ENCODE data around the gene TMCC1.
A peak's percentile ranks its signal among the peaks of the same experiment; 100 is the strongest.
"Not testable (repeated sequence)": the region's sequence is repeated elsewhere in the genome, so short reads cannot be mapped to it uniquely, and the experiment has no call there.

TMCC1 gene

DNA sequence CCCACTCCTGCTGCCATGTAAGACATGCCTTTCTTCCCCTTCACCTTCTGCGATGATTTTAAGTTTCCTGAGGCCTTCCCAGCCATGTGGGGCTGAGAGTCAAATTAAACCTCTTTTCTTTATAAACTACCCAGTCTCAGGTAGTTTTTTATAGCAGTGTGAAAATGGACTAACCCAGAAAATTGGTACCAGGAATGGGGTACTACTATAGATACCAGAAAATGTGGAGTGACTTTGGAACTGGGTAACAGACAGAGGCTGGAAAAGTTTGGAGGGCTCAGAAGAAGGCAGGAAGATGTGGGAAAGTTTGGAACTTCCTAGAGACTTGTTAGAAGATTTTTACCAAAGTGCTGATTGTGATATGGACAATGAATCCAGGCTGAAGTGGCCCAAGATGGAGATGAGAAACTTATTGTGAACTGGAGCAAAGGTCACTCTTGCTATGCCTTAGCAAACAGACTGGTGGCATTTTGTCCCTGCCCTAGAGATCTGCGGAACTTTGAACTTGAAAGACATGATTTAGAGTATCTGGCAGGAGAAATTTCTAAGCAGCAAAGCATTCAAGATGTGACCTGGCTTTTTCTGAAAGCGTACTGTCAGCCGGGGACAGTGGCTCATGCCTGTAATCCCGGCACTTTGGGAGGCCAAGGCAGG, 52.7 kb downstream of the TMCC1 start:
- POLR2A ChIA-PET (ENCODE audit: low non-redundant PET) = no interaction called here
- TF ChIP-seq, protein P1, sequence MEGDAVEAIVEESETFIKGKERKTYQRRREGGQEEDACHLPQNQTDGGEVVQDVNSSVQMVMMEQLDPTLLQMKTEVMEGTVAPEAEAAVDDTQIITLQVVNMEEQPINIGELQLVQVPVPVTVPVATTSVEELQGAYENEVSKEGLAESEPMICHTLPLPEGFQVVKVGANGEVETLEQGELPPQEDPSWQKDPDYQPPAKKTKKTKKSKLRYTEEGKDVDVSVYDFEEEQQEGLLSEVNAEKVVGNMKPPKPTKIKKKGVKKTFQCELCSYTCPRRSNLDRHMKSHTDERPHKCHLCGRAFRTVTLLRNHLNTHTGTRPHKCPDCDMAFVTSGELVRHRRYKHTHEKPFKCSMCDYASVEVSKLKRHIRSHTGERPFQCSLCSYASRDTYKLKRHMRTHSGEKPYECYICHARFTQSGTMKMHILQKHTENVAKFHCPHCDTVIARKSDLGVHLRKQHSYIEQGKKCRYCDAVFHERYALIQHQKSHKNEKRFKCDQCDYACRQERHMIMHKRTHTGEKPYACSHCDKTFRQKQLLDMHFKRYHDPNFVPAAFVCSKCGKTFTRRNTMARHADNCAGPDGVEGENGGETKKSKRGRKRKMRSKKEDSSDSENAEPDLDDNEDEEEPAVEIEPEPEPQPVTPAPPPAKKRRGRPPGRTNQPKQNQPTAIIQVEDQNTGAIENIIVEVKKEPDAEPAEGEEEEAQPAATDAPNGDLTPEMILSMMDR (conservative IDR thresholded peaks at IDR 0.05; ENCODE audit: low read depth) = no peak
- CTCF ChIA-PET = no interaction called here
- H3K27ac ChIP-seq = no peak overlapping the region
- DNase-seq (ENCODE audit: low spot score) = no peak

DNA sequence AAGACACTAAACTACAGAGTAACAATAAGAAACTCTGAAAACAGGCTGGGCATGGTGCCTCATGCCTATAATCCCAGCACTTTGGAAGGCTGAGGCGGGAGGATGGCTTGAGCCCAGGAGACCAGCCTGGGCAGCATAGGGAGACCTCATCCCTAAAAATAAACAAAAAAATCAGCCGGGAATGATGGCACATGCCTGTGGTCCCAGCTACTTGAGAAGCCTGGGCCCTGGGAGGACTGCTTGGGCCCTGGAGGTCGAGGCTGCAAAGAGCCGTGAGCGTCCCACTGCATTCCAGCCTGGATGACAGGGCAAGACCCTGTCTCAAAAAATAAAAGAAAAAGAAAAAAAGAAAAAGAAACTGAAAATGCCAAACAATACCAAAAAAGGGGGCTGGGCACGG, 55.4 kb downstream of the TMCC1 start:
- POLR2A ChIA-PET (ENCODE audit: low non-redundant PET) = no interaction called here
- DNase-seq (ENCODE audit: low spot score) = no peak
- no peak overlapping the region for H3K27ac ChIP-seq
- CTCF ChIA-PET = interaction anchor here (1.2 kb wide), 1 partner anchor 96 kb away, joined by 3 read pairs; no protein-coding TSS in a partner anchor
- TF ChIP-seq, protein P1 (conservative IDR thresholded peaks at IDR 0.05; ENCODE audit: low read depth) = no peak

DNA sequence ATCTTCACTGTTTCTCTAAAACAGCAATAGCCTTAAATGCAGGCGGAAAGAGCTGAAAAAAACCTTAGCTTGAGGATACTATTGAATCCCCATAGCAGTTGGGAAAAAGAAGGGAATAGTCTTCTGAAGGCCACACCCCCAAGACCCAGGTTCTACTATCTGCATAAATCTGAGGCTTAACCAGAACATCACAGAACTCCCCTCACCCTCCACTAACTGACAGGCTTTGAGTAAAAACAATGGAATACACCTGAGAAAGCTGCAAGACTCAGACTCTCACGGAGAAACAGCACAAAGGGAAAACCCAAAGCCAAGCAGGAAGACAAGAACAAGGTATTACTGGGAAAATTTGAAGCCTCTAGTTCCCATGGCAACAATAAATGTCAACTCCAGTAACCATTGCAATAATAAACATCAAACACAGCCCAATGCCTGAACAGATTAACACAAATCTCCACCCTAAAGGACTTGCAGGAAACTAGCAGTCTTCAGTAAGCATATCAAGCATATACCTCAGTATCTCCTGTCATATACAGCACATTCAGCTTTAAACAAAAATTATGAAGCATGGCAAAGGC, 56.4 kb downstream of the TMCC1 start:
- TF ChIP-seq, protein P1 (conservative IDR thresholded peaks at IDR 0.05; ENCODE audit: low read depth) = no peak
- no peak overlapping the region for H3K27ac ChIP-seq
- CTCF ChIA-PET = interaction anchor here (1.2 kb wide), 1 partner anchor 97 kb away, joined by 3 read pairs; no protein-coding TSS in a partner anchor
- no peak for DNase-seq (ENCODE audit: low spot score)
- POLR2A ChIA-PET (ENCODE audit: low non-redundant PET) = no interaction called here

GRCh38 chr3:129836381-129837064, 57.0 kb downstream of the TMCC1 start:
- no peak overlapping the region for H3K27ac ChIP-seq

GRCh38 chr3:129835198-129835597, 58.3 kb downstream of the TMCC1 start:
- ChIA-PET POLR2A (ENCODE audit: low non-redundant PET) (no interaction called here), CTCF (interaction anchor here (0.6 kb wide), 1 partner anchor 127 kb away, joined by 3 read pairs; no protein-coding TSS in a partner anchor)
- TF ChIP-seq, protein P1 (conservative IDR thresholded peaks at IDR 0.05; ENCODE audit: low read depth) = no peak
- H3K27ac ChIP-seq = no peak overlapping the region
- DNase-seq (ENCODE audit: low spot score) = no peak

More at GRCh38 chr3:129836381-129837064, 57.0 kb downstream of the TMCC1 start:
- TF ChIP-seq, protein P1 (conservative IDR thresholded peaks at IDR 0.05; ENCODE audit: low read depth) = no peak
- ChIA-PET CTCF (no interaction called here), POLR2A (ENCODE audit: low non-redundant PET) (no interaction called here)
- DNase-seq (ENCODE audit: low spot score) = no peak

DNA sequence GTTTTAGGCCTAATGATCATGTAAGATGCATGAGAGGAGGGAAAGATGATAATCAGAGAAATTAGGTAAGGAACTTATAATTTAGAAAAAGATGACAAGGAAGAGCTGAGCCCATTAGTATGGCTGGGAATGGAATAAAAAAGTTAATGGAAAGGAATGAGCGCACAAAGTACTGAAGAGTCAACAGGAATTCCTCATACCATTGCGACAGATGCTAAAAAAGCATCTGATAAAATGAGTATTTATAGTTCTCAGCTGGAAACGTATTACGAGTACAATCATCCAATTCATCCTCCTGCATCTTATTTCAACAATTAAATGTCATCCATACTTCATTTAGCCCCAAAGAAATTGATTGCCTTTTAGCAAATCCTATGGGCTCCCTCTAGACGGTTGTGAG, 58.9 kb downstream of the TMCC1 start:
- ChIA-PET POLR2A (ENCODE audit: low non-redundant PET) (no interaction called here), CTCF (no interaction called here)
- no peak overlapping the region for H3K27ac ChIP-seq
- TF ChIP-seq, protein P1 (conservative IDR thresholded peaks at IDR 0.05; ENCODE audit: low read depth) = no peak
- DNase-seq (ENCODE audit: low spot score) = no peak

GRCh38 chr3:129831942-129832341, 61.6 kb downstream of the TMCC1 start:
- POLR2A ChIA-PET (ENCODE audit: low non-redundant PET) = not testable (repeated sequence)
- CTCF ChIA-PET = interaction anchor here (0.5 to 2.1 kb wide), 4 partner anchors 38 to 971 kb away, joined by 3 to 9 read pairs (median 6); no protein-coding TSS in a partner anchor
- peak overlapping the region; percentile 26; the same call in 1 of the 2 replicates for H3K27ac ChIP-seq
- peak; percentile 32 for DNase-seq (ENCODE audit: low spot score)

Data from RWPE1 (cell line).